Placental epithelial cell (primary cell): ENCODE data around the gene CLCN1. TPM values are rescaled to one million over a fixed set of nuclear protein-coding genes. Genes with fewer than 3 reads are reported as not detected.

Experiments
- small RNA-seq: library from RNA; depleted of rRNA; stranded (forward); fragments of <200 nt; gene quantifications from one replicate; pipeline ENCODE3, GENCODE V24; 2012
- total RNA-seq: library from RNA; depleted of rRNA; stranded (reverse); fragments of >200 nt; gene quantifications from 2 replicates; pipeline ENCODE4 v1.2.3, GENCODE V29; 2012

Gene CLCN1
- total RNA-seq = not detected in 2 replicates

DNA sequence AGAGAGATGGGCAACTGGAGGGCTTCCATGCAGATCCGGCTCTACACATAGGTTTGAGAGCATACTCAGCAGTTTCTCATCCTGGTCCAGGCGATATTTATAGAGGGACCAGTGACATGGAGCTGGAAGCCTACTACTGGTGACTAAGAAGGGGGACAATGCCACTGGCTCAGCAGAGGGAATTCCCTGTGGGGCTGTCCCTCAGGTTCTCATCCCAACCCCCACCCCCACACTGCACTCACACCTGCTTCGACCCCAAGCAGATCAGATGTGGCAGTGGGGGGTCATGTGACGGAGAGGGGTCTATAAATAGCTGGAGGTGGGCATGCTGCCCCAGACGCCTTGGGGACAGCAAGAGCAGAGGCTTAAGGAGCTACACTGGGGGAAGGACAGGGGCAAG lies at the start of gene CLCN1:
Gene CLCN1, plus strand, starts transcription at position 336 of the 400 bp plus-strand sequence. CDS start 102 bp downstream, outside the sequence.

DNA sequence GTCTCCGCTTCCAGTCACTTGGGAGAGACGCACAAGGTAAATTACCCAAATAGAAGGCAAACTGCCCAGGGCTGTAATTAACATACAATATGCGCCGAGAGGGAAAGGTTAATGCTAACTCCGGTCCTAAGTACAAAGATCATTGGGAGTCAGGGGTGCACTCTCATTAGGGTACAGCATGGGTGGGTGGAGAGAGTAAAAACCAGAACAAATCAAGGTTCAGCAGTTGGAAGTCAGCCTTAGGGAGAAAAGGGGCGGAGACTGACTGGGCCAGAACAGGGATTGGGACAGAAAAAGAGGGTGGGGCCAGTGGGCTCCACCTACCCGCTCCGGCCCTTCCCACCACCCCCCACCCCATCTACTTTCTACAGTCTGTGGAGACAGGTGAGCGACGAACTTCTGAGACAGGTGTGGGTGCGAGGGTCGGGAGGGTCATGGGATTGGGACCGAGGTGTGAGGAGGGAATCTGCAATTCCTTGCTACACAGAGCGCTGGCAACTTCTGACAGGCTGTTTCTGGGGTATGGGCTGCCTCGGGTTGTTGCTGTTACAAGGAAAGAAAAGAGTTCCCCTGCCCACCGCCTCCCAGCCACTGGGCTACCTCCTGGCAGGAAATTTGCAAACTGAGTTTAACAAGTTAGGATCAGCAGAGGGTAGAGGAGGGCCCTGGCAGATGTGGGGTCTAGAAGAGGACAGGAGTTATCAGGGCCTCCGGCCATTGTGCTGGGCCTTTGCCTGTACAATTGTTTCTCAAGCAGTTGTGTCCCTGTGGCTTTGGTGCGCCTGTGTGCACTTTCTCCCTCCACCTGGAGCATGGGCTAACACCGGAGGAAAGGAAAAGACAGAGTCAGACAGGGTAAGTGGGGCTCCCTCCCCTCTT lies 31.1 kb upstream of the CLCN1 start, which contains the start of gene TMEM139:
Gene TMEM139, plus strand, starts transcription at position 368 of the 879 bp plus-strand sequence. CDS start 1,000 bp downstream, outside the sequence.

DNA sequence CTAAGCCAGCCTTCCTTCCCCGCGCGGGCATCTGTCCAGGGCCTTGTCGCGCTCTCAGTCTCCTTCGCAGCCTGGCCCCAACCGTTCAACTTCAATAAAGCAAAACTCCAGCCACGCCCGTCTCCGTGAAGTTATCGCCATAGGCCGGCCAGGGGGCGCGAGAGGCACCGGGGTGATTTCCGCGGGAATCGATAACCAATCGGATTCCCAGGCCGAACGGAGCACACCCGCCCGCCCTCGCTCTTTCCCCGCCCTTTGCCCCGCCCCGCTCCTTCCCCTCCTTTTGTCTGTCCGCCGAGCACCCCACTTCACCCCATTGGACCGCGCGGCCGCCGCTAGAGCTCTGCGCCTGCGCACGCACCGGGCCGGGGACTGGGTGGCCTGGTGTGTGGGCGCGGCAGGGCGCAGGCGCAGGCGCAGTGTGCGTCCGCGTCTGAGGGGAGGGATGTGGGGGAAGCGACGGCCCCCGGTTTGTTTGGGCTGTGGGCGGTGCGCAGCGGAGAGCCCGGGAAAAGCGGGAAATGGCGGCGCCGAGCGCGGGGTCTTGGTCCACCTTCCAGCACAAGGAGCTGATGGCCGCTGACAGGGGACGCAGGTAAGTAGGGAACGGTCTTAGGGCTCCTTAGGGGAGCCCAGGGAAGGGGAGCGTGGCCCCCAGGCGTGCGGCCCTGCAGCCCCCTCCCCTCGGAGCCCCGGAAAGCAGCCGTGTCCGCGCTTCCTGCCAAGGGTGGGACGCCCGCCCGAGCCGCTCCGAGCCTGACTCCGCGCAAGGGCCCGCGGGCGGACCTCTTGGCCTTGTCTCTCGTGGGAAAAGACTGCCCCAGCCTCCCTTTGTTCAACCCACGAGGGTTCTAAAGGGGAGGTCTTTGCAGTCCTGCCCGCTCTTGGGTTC lies 27.7 kb upstream of the CLCN1 start, which contains the start of gene CASP2:
Gene CASP2, plus strand, starts transcription at position 417 of the 892 bp plus-strand sequence. Its CDS starts 105 bp downstream, at position 522.

DNA sequence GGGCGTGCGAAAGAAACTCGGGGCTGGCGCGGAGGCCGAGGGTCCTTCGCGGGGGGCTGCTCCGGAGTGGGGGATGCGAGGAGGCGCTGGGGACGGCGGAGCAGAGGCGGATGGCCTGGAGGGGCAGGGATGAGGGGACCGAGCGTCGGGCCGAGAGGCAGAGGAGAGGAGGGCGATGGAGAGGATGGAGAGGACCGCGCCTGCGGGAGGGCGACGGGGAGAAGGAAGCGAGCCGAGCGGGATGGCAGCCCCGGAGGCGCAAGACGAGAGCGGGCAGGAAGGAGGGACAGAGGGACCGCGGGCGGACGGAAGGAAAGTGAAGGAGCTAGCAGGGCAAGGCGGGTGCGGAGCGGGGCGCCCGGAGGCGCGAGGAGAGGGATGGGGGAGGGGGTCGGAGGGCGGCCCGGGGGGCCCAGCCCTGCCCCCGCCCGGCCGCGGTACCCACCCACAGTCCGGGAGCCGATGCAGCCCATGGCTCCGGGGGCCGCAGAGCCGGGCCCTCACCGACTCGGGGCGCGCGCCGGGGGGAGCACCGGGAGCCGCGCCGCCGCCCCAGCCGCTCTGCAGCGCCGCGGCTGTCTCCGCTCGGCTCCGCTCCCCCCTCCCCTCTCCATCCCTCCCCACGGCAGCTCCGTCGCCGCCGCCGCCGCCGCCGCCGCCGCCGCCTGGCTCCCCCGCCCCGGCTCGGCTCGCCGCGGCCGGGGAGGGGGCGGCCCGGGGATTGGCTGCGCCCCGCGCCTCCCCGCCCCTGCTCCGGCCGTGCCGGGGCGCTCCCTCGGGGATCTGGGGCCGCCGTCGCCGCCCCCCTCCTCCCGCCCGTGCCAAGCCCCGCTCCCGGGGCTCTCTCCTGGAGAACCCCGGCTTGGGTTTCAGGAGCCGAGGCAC lies 46.5 kb downstream of the CLCN1 start, which contains the start of gene FAM131B:
Gene FAM131B, minus strand, starts transcription at position 583 of the 885 bp plus-strand sequence. Its CDS starts 110 bp downstream, at position 473.

DNA sequence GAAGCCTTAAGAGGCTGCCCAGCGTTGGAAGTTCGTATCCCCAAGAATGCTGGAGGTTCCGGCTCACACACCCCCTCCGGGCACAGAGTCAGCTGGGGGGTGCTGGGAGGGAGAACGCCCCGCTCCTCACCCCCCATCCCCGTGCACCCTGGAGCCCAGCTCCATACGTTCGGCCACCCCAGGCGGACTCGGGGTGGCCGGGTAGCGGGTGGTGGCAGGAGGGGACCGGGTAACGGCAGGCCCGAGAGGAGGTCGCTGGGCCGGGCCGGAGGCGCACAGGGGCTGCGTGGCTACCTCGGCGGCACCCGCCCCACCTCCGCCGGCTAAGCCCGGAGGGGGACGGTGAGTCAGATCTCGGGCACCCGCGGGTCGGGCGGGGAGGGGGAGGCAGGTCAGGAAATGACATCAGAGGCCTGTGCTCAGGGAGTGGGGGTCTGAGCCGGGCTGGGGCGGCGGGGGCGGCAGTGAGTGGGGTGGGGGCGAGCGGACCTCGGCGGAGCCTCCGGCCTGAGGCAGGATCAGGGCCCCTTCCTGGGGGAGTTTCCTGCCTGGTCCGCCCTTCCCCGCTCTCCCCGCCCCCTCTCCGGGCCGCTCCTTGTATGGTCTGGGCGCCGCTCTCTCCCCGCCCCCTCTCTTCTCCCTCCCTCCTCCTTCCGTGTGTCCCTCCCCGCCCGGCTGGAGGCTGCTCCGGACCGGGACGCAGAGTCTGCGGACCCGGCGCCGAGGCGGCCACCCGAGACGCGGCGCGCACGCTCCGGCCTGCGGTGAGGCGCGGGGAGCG lies 64.9 kb downstream of the CLCN1 start, which contains the start of gene ZYX:
Gene ZYX, plus strand, starts transcription at position 700 of the 781 bp plus-strand sequence. CDS start 227 bp downstream, outside the sequence.

Small RNAs within 50 kb of the gene (small RNA-seq; reads per million reads assigned to genes)
- gene MIR6892 (0.55 reads per million, percentile 31 among the genes with 10 or more reads in this experiment), gene RN7SL481P (not detected), gene RN7SL535P (not detected)

Other genes with a start within 250 kb of the CLCN1 start
- not detected in 2 replicates for gene PIP, start 184.0 kb upstream of the CLCN1 start, total RNA-seq
- gene TAS2R39, start 132.7 kb upstream of the CLCN1 start, total RNA-seq = not detected in 2 replicates
- gene TAS2R40, start 94.1 kb upstream of the CLCN1 start, total RNA-seq = not detected in 2 replicates
- gene GSTK1, start 52.7 kb upstream of the CLCN1 start, total RNA-seq = 97.4 and 101 TPM in 2 replicates
- gene TMEM139, start 31.2 kb upstream of the CLCN1 start, total RNA-seq = 0.39 and 1.7 TPM in 2 replicates
- gene CASP2, start 27.8 kb upstream of the CLCN1 start, total RNA-seq = 14.9 and 15.0 TPM in 2 replicates
- gene FAM131B, start 46.6 kb downstream of the CLCN1 start, total RNA-seq = 1.4 and 2.0 TPM in 2 replicates
- 42.8 and 75.5 TPM in 2 replicates for gene ZYX, start 65.2 kb downstream of the CLCN1 start, total RNA-seq
- gene EPHA1, start 92.7 kb downstream of the CLCN1 start, total RNA-seq = 40.8 and 62.4 TPM in 2 replicates
- not detected in 2 replicates for gene TAS2R60, start 127.3 kb downstream of the CLCN1 start, total RNA-seq
- 0.11 TPM in 1 of 2 replicates, not detected in the other for gene TAS2R41, start 161.8 kb downstream of the CLCN1 start, total RNA-seq